ENCODE measurements around the gene APOA5.

DNA sequence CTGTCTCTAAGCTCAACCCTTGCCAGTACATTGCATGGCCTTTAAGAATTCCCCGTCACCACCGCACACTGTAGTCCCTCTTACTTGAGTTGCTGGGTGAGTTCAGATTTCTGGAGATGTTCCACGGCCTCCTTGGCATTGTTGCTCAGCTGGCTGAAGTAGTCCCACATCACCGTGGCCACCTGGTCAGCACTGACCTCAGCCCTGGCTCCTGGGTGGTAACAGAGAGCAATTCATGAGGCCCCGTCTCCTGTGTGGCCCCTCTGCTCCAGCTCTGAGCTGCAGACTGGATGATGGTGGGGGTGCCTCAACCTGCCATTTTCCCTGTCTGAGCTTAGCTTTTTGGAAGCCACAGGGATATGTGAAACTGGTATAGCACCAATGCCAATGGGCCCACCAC lies 30.9 kb upstream of the APOA5 start:
- TF ChIP-seq EZH2 (IDR thresholded peaks at IDR 0.05; ENCODE audit: insufficient read depth, poor library complexity, severe bottlenecking) (no peak), EZH2phosphoT487 (IDR thresholded peaks at IDR 0.05; ENCODE audit: insufficient read depth, low read depth) (no peak)

Data from GM23248 (cell line).